ENCODE results near the gene PRDX6.

PRDX6 gene

DNA sequence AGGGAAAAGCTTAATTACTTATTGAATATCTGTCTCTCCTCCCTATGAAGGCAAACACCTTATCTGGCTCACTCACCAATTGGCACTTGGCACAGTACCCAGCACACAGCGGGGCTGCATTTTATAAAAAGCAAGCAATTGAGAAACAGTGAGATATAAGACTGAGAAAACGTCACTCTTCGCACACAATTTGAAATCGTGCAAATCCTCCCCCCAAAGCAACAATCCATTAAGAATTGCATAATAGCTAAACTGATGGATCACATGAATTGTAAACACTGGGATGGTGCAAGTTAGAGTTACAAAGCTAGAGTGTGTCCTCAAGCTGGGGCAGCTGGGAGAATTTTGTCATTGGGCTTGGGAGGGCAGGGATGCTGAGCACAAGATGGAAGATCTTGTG lies 27.1 kb downstream of the PRDX6 start:
- Histone ChIP-seq H4K5ac (ENCODE audit: low read length) (no peak overlapping the region), H3K56ac (ENCODE audit: low read length) (no peak overlapping the region), H3K27ac (ENCODE audit: low read depth, low read length) (no peak overlapping the region), H3K18ac (ENCODE audit: low read length) (no peak overlapping the region), H3K23ac (ENCODE audit: low read length) (no peak overlapping the region), H3K36me3 (ENCODE audit: control insufficient read depth, insufficient read depth, low read length) (no peaks in the 10 kb centered on the region), H2BK120ac (ENCODE audit: low read depth, low read length) (no peak overlapping the region), H2BK5ac (ENCODE audit: low read length) (no peak overlapping the region), H3K4me1 (ENCODE audit: control insufficient read depth, low read depth, low read length) (no peaks in the 10 kb centered on the region), H3K9ac (ENCODE audit: low read length) (no peak overlapping the region), H4K8ac (ENCODE audit: low read depth, low read length) (no peak overlapping the region), H2BK15ac (replicated peaks; ENCODE audit: low read depth) (no peak overlapping the region), H3K27me3 (ENCODE audit: insufficient read depth, low read length, poor library complexity) (no peaks in the 10 kb centered on the region), H3K4me2 (ENCODE audit: low read length) (no peak overlapping the region), H3K79me1 (ENCODE audit: low read length) (no peaks in the 10 kb centered on the region), H3K4ac (ENCODE audit: low read depth, low read length) (no peak overlapping the region), H2AK5ac (ENCODE audit: low read length) (no peak overlapping the region), H3K4me3 (ENCODE audit: low read length) (no peak overlapping the region), H3K79me2 (ENCODE audit: control insufficient read depth, insufficient read depth, low read length) (no peaks in the 10 kb centered on the region)
- no CpG with 5 or more reads among the region's 4 CpGs for WGBS (ENCODE audit: extremely low coverage, insufficient coverage, low lambda C conversion rate)
- no peak for DNase-seq

GRCh38 chr1:173505391-173505790 lies 28.3 kb downstream of the PRDX6 start:
- Histone ChIP-seq H3K4me2 (ENCODE audit: low read length) (no peak overlapping the region), H3K4me3 (ENCODE audit: low read length) (no peak overlapping the region), H3K27me3 (ENCODE audit: insufficient read depth, low read length, poor library complexity) (no peaks in the 10 kb centered on the region), H3K18ac (ENCODE audit: low read length) (no peak overlapping the region), H3K79me2 (ENCODE audit: control insufficient read depth, insufficient read depth, low read length) (no peaks in the 10 kb centered on the region), H3K27ac (ENCODE audit: low read depth, low read length) (no peak overlapping the region), H3K4ac (ENCODE audit: low read depth, low read length) (no peak overlapping the region), H4K8ac (ENCODE audit: low read depth, low read length) (no peak overlapping the region), H3K23ac (ENCODE audit: low read length) (no peak overlapping the region), H4K5ac (ENCODE audit: low read length) (no peak overlapping the region), H2AK5ac (ENCODE audit: low read length) (no peak overlapping the region), H2BK15ac (replicated peaks; ENCODE audit: low read depth) (no peak overlapping the region), H2BK120ac (ENCODE audit: low read depth, low read length) (no peak overlapping the region), H3K56ac (ENCODE audit: low read length) (no peak overlapping the region), H3K79me1 (ENCODE audit: low read length) (no peaks in the 10 kb centered on the region), H3K4me1 (ENCODE audit: control insufficient read depth, low read depth, low read length) (no peaks in the 10 kb centered on the region), H3K36me3 (ENCODE audit: control insufficient read depth, insufficient read depth, low read length) (no peaks in the 10 kb centered on the region), H3K9ac (ENCODE audit: low read length) (no peak overlapping the region), H2BK5ac (ENCODE audit: low read length) (no peak overlapping the region)
- DNase-seq: no peak

DNA sequence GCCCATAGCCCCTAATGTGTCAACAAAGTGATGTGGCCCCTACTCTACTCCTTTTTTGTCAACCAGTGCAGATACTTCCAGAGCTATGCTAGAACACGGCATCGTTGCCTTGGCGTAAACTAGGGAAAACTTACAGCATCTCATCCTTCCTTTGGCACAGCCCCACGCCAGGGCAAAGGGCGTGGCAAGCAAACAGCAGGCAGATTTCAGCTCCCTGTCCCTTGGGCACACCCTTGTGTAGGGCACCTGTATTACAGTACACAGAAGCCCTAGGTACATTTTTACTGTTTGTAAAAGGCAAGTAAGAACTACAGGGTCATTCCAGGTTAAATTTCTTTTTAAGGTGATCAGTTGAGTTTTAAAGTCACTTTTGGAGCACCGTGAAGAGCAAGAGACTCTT lies 29.3 kb downstream of the PRDX6 start:
- Histone ChIP-seq H3K27me3 (ENCODE audit: insufficient read depth, low read length, poor library complexity) (no peaks in the 10 kb centered on the region), H3K36me3 (ENCODE audit: control insufficient read depth, insufficient read depth, low read length) (no peaks in the 10 kb centered on the region), H3K23ac (ENCODE audit: low read length) (no peak overlapping the region), H3K79me1 (ENCODE audit: low read length) (no peaks in the 10 kb centered on the region), H3K4ac (ENCODE audit: low read depth, low read length) (no peak overlapping the region), H3K27ac (ENCODE audit: low read depth, low read length) (no peak overlapping the region), H3K79me2 (ENCODE audit: control insufficient read depth, insufficient read depth, low read length) (no peaks in the 10 kb centered on the region), H2AK5ac (ENCODE audit: low read length) (no peak overlapping the region), H3K18ac (ENCODE audit: low read length) (no peak overlapping the region), H2BK5ac (ENCODE audit: low read length) (no peak overlapping the region), H3K4me2 (ENCODE audit: low read length) (no peak overlapping the region), H3K4me1 (ENCODE audit: control insufficient read depth, low read depth, low read length) (no peaks in the 10 kb centered on the region), H4K8ac (ENCODE audit: low read depth, low read length) (no peak overlapping the region), H3K9ac (ENCODE audit: low read length) (no peak overlapping the region), H2BK120ac (ENCODE audit: low read depth, low read length) (no peak overlapping the region), H3K4me3 (ENCODE audit: low read length) (no peak overlapping the region), H2BK15ac (replicated peaks; ENCODE audit: low read depth) (no peak overlapping the region), H3K56ac (ENCODE audit: low read length) (no peak overlapping the region), H4K5ac (ENCODE audit: low read length) (no peak overlapping the region)
- WGBS (ENCODE audit: extremely low coverage, insufficient coverage, low lambda C conversion rate): no CpG with 5 or more reads among the region's 6 CpGs
- peak; percentile 60 for DNase-seq

- DNase-seq: peak; percentile 84
Measured at GRCh38 chr1:173507205-173507846, 30.2 kb downstream of the PRDX6 start.

GRCh38 chr1:173507847-173508209 lies 30.7 kb downstream of the PRDX6 start:
- peak overlapping the region; percentile 33 for H3K27ac ChIP-seq (ENCODE audit: low read depth, low read length)
- H3K79me2 ChIP-seq (ENCODE audit: control insufficient read depth, insufficient read depth, low read length): no peaks in the 10 kb centered on the region
- no peak overlapping the region for H4K5ac ChIP-seq (ENCODE audit: low read length)
- H2BK5ac ChIP-seq (ENCODE audit: low read length): no peak overlapping the region
- H3K4me1 ChIP-seq (ENCODE audit: control insufficient read depth, low read depth, low read length): no peaks in the 10 kb centered on the region
- no peak overlapping the region for H3K4me3 ChIP-seq (ENCODE audit: low read length)
- peak; percentile 25 for DNase-seq
- H3K9ac ChIP-seq (ENCODE audit: low read length): no peak overlapping the region
- no peak overlapping the region for H3K4me2 ChIP-seq (ENCODE audit: low read length)
- H3K18ac ChIP-seq (ENCODE audit: low read length): peak overlapping the region; percentile 16
- no peak overlapping the region for H2BK15ac ChIP-seq (replicated peaks; ENCODE audit: low read depth)
- no peaks in the 10 kb centered on the region for H3K36me3 ChIP-seq (ENCODE audit: control insufficient read depth, insufficient read depth, low read length)
- H3K56ac ChIP-seq (ENCODE audit: low read length): no peak overlapping the region
- WGBS (ENCODE audit: extremely low coverage, insufficient coverage, low lambda C conversion rate): no CpG with 5 or more reads among the region's 3 CpGs
- H4K8ac ChIP-seq (ENCODE audit: low read depth, low read length): no peak overlapping the region
- no peaks in the 10 kb centered on the region for H3K27me3 ChIP-seq (ENCODE audit: insufficient read depth, low read length, poor library complexity)
- no peak overlapping the region for H2BK120ac ChIP-seq (ENCODE audit: low read depth, low read length)
- H3K79me1 ChIP-seq (ENCODE audit: low read length): no peaks in the 10 kb centered on the region
- H2AK5ac ChIP-seq (ENCODE audit: low read length): no peak overlapping the region
- no peak overlapping the region for H3K4ac ChIP-seq (ENCODE audit: low read depth, low read length)
- no peak overlapping the region for H3K23ac ChIP-seq (ENCODE audit: low read length)

More at GRCh38 chr1:173507205-173507846, 30.2 kb downstream of the PRDX6 start:
- peak overlapping the region; percentile 16 for H3K18ac ChIP-seq (ENCODE audit: low read length)
- peak overlapping the region; percentile 33 for H3K27ac ChIP-seq (ENCODE audit: low read depth, low read length)
- H2BK5ac ChIP-seq (ENCODE audit: low read length): no peak overlapping the region
- no peaks in the 10 kb centered on the region for H3K79me2 ChIP-seq (ENCODE audit: control insufficient read depth, insufficient read depth, low read length)
- H3K4ac ChIP-seq (ENCODE audit: low read depth, low read length): no peak overlapping the region
- no peak overlapping the region for H2BK120ac ChIP-seq (ENCODE audit: low read depth, low read length)
- no peaks in the 10 kb centered on the region for H3K36me3 ChIP-seq (ENCODE audit: control insufficient read depth, insufficient read depth, low read length)
- no peaks in the 10 kb centered on the region for H3K4me1 ChIP-seq (ENCODE audit: control insufficient read depth, low read depth, low read length)
- no peaks in the 10 kb centered on the region for H3K79me1 ChIP-seq (ENCODE audit: low read length)
- no peak overlapping the region for H4K5ac ChIP-seq (ENCODE audit: low read length)
- H3K56ac ChIP-seq (ENCODE audit: low read length): no peak overlapping the region
- no peak overlapping the region for H3K23ac ChIP-seq (ENCODE audit: low read length)
- no peak overlapping the region for H2BK15ac ChIP-seq (replicated peaks; ENCODE audit: low read depth)
- H3K4me3 ChIP-seq (ENCODE audit: low read length): no peak overlapping the region
- no peaks in the 10 kb centered on the region for H3K27me3 ChIP-seq (ENCODE audit: insufficient read depth, low read length, poor library complexity)
- H2AK5ac ChIP-seq (ENCODE audit: low read length): no peak overlapping the region
- WGBS (ENCODE audit: extremely low coverage, insufficient coverage, low lambda C conversion rate): no CpG with 5 or more reads among the region's 3 CpGs
- H4K8ac ChIP-seq (ENCODE audit: low read depth, low read length): no peak overlapping the region
- H3K9ac ChIP-seq (ENCODE audit: low read length): no peak overlapping the region
- no peak overlapping the region for H3K4me2 ChIP-seq (ENCODE audit: low read length)

- no peaks in the 10 kb centered on the region for H3K36me3 ChIP-seq (ENCODE audit: control insufficient read depth, insufficient read depth, low read length)
- no peak overlapping the region for H3K4ac ChIP-seq (ENCODE audit: low read depth, low read length)
- no peak overlapping the region for H2BK120ac ChIP-seq (ENCODE audit: low read depth, low read length)
- H3K27me3 ChIP-seq (ENCODE audit: insufficient read depth, low read length, poor library complexity): no peaks in the 10 kb centered on the region
- H3K79me2 ChIP-seq (ENCODE audit: control insufficient read depth, insufficient read depth, low read length): no peaks in the 10 kb centered on the region
- no peaks in the 10 kb centered on the region for H3K4me1 ChIP-seq (ENCODE audit: control insufficient read depth, low read depth, low read length)
- no peaks in the 10 kb centered on the region for H3K79me1 ChIP-seq (ENCODE audit: low read length)
- no peak for DNase-seq
- H3K18ac ChIP-seq (ENCODE audit: low read length): no peak overlapping the region
- no CpG with 5 or more reads among the region's 2 CpGs for WGBS (ENCODE audit: extremely low coverage, insufficient coverage, low lambda C conversion rate)
- H4K8ac ChIP-seq (ENCODE audit: low read depth, low read length): no peak overlapping the region
- no peak overlapping the region for H3K27ac ChIP-seq (ENCODE audit: low read depth, low read length)
- no peak overlapping the region for H2BK5ac ChIP-seq (ENCODE audit: low read length)
- no peak overlapping the region for H2AK5ac ChIP-seq (ENCODE audit: low read length)
- no peak overlapping the region for H4K5ac ChIP-seq (ENCODE audit: low read length)
- H3K23ac ChIP-seq (ENCODE audit: low read length): no peak overlapping the region
- H3K56ac ChIP-seq (ENCODE audit: low read length): no peak overlapping the region
- no peak overlapping the region for H3K4me2 ChIP-seq (ENCODE audit: low read length)
- no peak overlapping the region for H3K4me3 ChIP-seq (ENCODE audit: low read length)
- H3K9ac ChIP-seq (ENCODE audit: low read length): no peak overlapping the region
- H2BK15ac ChIP-seq (replicated peaks; ENCODE audit: low read depth): no peak overlapping the region
Measured at GRCh38 chr1:173508541-173508940, 31.4 kb downstream of the PRDX6 start.

All from mesendoderm (in vitro differentiated cells).